Tibial artery (tissue), 4 donors: ENCODE data around the gene PDIK1L.
A peak's percentile ranks its signal among the peaks of the same experiment; 100 is the strongest.

ENCODE experiments used
- DNase-seq, 2 donors: peaks; one replicate each; pipeline ENCODE4 v3.0.0-alpha.2; 2019
- H3K27ac ChIP-seq, 2 donors: fragments of 200-600 bp; sonication (generic) in 1 of 2; 1 replicate in 1 of 2; 2 replicates in 1 of 2; pipeline ENCODE4 v1.5.1; 2018 to 2019; ENCODE audit warnings: mild to moderate bottlenecking in 1 of 2
- H3K27me3 ChIP-seq, 2 donors: fragments of 200-600 bp; sonication (generic) in 1 of 2; one replicate each; pipeline versions ENCODE4 v1.5.1 to v1.6.0; 2016 to 2019
- H3K36me3 ChIP-seq, 3 donors: fragments of 200-600 bp; sonication (generic) in 2 of 3; one replicate each; pipeline ENCODE4 v1.5.1; 2016 to 2019; ENCODE audit warnings: mild to moderate bottlenecking in 2 of 3
- H3K4me1 ChIP-seq, 4 donors: fragments of 200-600 bp; sonication (generic) in 2 of 4; 1 replicate in 3 of 4; 2 replicates in 1 of 4; pipeline ENCODE4 v1.5.1; 2016 to 2019
- H3K4me3 ChIP-seq, 2 donors: fragments of 200-600 bp; sonication (generic) in 1 of 2; 1 replicate in 1 of 2; 2 replicates in 1 of 2; pipeline ENCODE4 v1.5.1; 2018 to 2019; ENCODE audit warnings: mild to moderate bottlenecking in 2 of 2
- H3K9me3 ChIP-seq, 3 donors: fragments of 200-600 bp; sonication (generic) in 1 of 3; one replicate each; pipeline ENCODE4 v1.5.1; 2016 to 2019
- intact Hi-C: fragments of 100-400 bp; cut with DNase I; formaldehyde crosslinking; loops from one replicate; pipeline ENCODE4 v1.15.0; 2023; ENCODE audit warnings: low total_unique reads
- TF ChIP-seq, protein P1 (sequence below), 2 experiments: fragments of 200-600 bp in 1 of 2; fragments of 450-650 bp in 1 of 2; IDR thresholded peaks; one replicate each; pipeline ENCODE4 v1.5.1; 2017 to 2019; ENCODE audit warnings: antibody characterized with exemption in 2 of 2, mild to moderate bottlenecking in 1 of 2, moderate library complexity in 1 of 2

Gene PDIK1L

GRCh38 chr1:26125382-26125781 is 13.8 kb downstream of the PDIK1L start:
- no peaks in the 10 kb centered on the region for H3K9me3 ChIP-seq
- TF ChIP-seq, protein P1, sequence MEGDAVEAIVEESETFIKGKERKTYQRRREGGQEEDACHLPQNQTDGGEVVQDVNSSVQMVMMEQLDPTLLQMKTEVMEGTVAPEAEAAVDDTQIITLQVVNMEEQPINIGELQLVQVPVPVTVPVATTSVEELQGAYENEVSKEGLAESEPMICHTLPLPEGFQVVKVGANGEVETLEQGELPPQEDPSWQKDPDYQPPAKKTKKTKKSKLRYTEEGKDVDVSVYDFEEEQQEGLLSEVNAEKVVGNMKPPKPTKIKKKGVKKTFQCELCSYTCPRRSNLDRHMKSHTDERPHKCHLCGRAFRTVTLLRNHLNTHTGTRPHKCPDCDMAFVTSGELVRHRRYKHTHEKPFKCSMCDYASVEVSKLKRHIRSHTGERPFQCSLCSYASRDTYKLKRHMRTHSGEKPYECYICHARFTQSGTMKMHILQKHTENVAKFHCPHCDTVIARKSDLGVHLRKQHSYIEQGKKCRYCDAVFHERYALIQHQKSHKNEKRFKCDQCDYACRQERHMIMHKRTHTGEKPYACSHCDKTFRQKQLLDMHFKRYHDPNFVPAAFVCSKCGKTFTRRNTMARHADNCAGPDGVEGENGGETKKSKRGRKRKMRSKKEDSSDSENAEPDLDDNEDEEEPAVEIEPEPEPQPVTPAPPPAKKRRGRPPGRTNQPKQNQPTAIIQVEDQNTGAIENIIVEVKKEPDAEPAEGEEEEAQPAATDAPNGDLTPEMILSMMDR (IDR thresholded peaks at IDR 0.05) = no peak
- DNase-seq = no peak
- H3K4me1 ChIP-seq = no peaks in the 10 kb centered on the region
- no peak overlapping the region for H3K27ac ChIP-seq
- H3K36me3 ChIP-seq = peaks cover 0 to 11% (median 9%) of the 10 kb centered on the region in 3 donors
- intact Hi-C loops = no loop called here
- H3K4me3 ChIP-seq = no peak overlapping the region
- no peaks in the 10 kb centered on the region for H3K27me3 ChIP-seq

GRCh38 chr1:26125946-26126320 is 14.3 kb downstream of the PDIK1L start:
- Histone ChIP-seq H3K27ac (no peak overlapping the region), H3K4me3 (no peak overlapping the region), H3K4me1 (no peaks in the 10 kb centered on the region), H3K36me3 (peaks cover 0 to 9% (median 8%) of the 10 kb centered on the region in 3 donors), H3K9me3 (no peaks in the 10 kb centered on the region), H3K27me3 (no peaks in the 10 kb centered on the region)
- no peak for DNase-seq
- TF ChIP-seq, protein P1 (IDR thresholded peaks at IDR 0.05) = no peak
- intact Hi-C loops = no loop called here

GRCh38 chr1:26126321-26127084 is 14.9 kb downstream of the PDIK1L start:
- Histone ChIP-seq H3K27ac (no peak overlapping the region), H3K4me3 (no peak overlapping the region), H3K36me3 (peaks cover 0 to 9% (median 8%) of the 10 kb centered on the region in 3 donors), H3K4me1 (no peaks in the 10 kb centered on the region), H3K9me3 (no peaks in the 10 kb centered on the region), H3K27me3 (no peaks in the 10 kb centered on the region)
- TF ChIP-seq, protein P1 (IDR thresholded peaks at IDR 0.05) = no peak
- intact Hi-C loops = no loop called here
- peak in 1 of 2 donors; percentile 31 for DNase-seq

- no peak overlapping the region for H3K4me3 ChIP-seq
- DNase-seq = no peak
Observed at GRCh38 chr1:26127235-26128163, 15.9 kb downstream of the PDIK1L start.

DNA sequence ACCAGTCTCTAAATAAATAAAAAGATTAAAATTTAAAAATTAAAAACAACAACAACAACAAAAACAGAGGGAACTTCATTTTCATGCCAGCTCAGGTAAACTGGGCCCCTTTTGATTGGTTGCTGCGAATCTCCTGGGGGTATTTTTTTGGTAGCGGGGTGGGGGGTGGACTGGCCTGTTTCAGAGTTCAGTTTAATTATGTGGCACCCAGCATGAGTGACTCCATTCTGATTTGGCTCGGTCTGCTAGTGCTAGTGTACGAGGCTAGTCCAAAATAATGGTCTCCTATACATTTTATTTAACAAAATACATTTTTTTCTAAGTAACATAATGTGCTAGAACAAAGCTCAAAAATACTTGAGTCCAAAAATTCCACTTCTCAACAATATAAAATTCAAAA is 18.2 kb downstream of the PDIK1L start:
- no peak for DNase-seq
- H3K36me3 ChIP-seq = no peaks in the 10 kb centered on the region
- H3K27me3 ChIP-seq = no peaks in the 10 kb centered on the region
- no peaks in the 10 kb centered on the region for H3K4me1 ChIP-seq
- no peak overlapping the region for H3K4me3 ChIP-seq
- H3K27ac ChIP-seq = no peak overlapping the region
- no peaks in the 10 kb centered on the region for H3K9me3 ChIP-seq
- TF ChIP-seq, protein P1 (IDR thresholded peaks at IDR 0.05) = no peak
- intact Hi-C loops = no loop called here

More at GRCh38 chr1:26127235-26128163, 15.9 kb downstream of the PDIK1L start:
- H3K27me3 ChIP-seq = no peaks in the 10 kb centered on the region
- no peaks in the 10 kb centered on the region for H3K4me1 ChIP-seq
- no peaks in the 10 kb centered on the region for H3K9me3 ChIP-seq
- no peak overlapping the region for H3K27ac ChIP-seq
- TF ChIP-seq, protein P1 (IDR thresholded peaks at IDR 0.05) = no peak
- H3K36me3 ChIP-seq = peaks cover 0 to 8% (median 0%) of the 10 kb centered on the region in 3 donors
- intact Hi-C loops = no loop called here
